ENCODE data around the gene HTR1D.

HTR1D gene

GRCh38 chr1:23174426-23175110 lies 42.7 kb downstream of the HTR1D start:
- Histone ChIP-seq H3K4me1 (ENCODE audit: insufficient read depth, low read length) (peaks cover 18% of the 10 kb centered on the region), H3K4me2 (ENCODE audit: insufficient read depth, low read length) (peak overlapping the region; percentile 21; the same call in 1 of the 2 replicates), H3K79me2 (ENCODE audit: insufficient read depth, low read length) (no peaks in the 10 kb centered on the region), H3K9me3 (ENCODE audit: insufficient read depth, low read length, severe bottlenecking) (no peaks in the 10 kb centered on the region), H3K36me3 (ENCODE audit: insufficient read depth, low read length) (no peaks in the 10 kb centered on the region), H4K20me1 (ENCODE audit: insufficient read depth, low read length) (0 out of 2 replicates have a peak, but pooled peaks cover 7% of the 10 kb centered on the region), H3K27me3 (ENCODE audit: insufficient read depth, low read length, poor library complexity) (peaks cover 43% of the 10 kb centered on the region), H3K27ac (ENCODE audit: low read length) (no peak overlapping the region), H3K9ac (ENCODE audit: low read depth, low read length) (no peak overlapping the region), H3K4me3 (ENCODE audit: low read depth in 1 of 2, low read length in 2 of 2) (no peak overlapping the region), H2AFZ (ENCODE audit: low read depth, low read length) (no peak overlapping the region)
- DNase-seq (no peak), ATAC-seq (ENCODE audit: insufficient read depth, low read depth) (no peak)
- TF ChIP-seq EZH2 (IDR thresholded peaks at IDR 0.05; ENCODE audit: borderline replicate concordance, low read depth, low read length, severe bottlenecking), result no peak
- TF ChIP-seq CTCF (IDR thresholded peaks at IDR 0.05; ENCODE audit: borderline replicate concordance, extremely low read depth, low read length, poor library complexity, severe bottlenecking), result no peak

GRCh38 chr1:23171181-23171755 lies 46.0 kb downstream of the HTR1D start:
- no peaks in the 10 kb centered on the region for H3K9me3 ChIP-seq (ENCODE audit: insufficient read depth, low read length, severe bottlenecking)
- H3K9ac ChIP-seq (ENCODE audit: low read depth, low read length), result no peak overlapping the region

GRCh38 chr1:23169727-23170335 lies 47.5 kb downstream of the HTR1D start:
- Histone ChIP-seq H3K79me2 (ENCODE audit: insufficient read depth, low read length) (peaks cover 28% of the 10 kb centered on the region), H3K27ac (ENCODE audit: low read length) (no peak overlapping the region), H2AFZ (ENCODE audit: low read depth, low read length) (no peak overlapping the region), H3K4me2 (ENCODE audit: insufficient read depth, low read length) (no peak overlapping the region), H3K9ac (ENCODE audit: low read depth, low read length) (no peak overlapping the region), H3K4me1 (ENCODE audit: insufficient read depth, low read length) (peaks cover 20% of the 10 kb centered on the region), H4K20me1 (ENCODE audit: insufficient read depth, low read length) (peaks cover 28% of the 10 kb centered on the region), H3K27me3 (ENCODE audit: insufficient read depth, low read length, poor library complexity) (no peaks in the 10 kb centered on the region), H3K36me3 (ENCODE audit: insufficient read depth, low read length) (no peaks in the 10 kb centered on the region), H3K9me3 (ENCODE audit: insufficient read depth, low read length, severe bottlenecking) (no peaks in the 10 kb centered on the region), H3K4me3 (ENCODE audit: low read depth in 1 of 2, low read length in 2 of 2) (no peak overlapping the region)
- ATAC-seq (ENCODE audit: insufficient read depth, low read depth), result no peak
- no peak for DNase-seq
- TF ChIP-seq CTCF (IDR thresholded peaks at IDR 0.05; ENCODE audit: borderline replicate concordance, extremely low read depth, low read length, poor library complexity, severe bottlenecking) (no peak), EZH2 (IDR thresholded peaks at IDR 0.05; ENCODE audit: borderline replicate concordance, low read depth, low read length, severe bottlenecking) (no peak)

More at GRCh38 chr1:23171181-23171755, 46.0 kb downstream of the HTR1D start:
- Histone ChIP-seq H2AFZ (ENCODE audit: low read depth, low read length) (no peak overlapping the region), H3K4me3 (ENCODE audit: low read depth in 1 of 2, low read length in 2 of 2) (no peak overlapping the region), H3K79me2 (ENCODE audit: insufficient read depth, low read length) (peaks cover 14% of the 10 kb centered on the region), H4K20me1 (ENCODE audit: insufficient read depth, low read length) (peaks cover 14% of the 10 kb centered on the region), H3K27ac (ENCODE audit: low read length) (no peak overlapping the region), H3K4me1 (ENCODE audit: insufficient read depth, low read length) (peaks cover 15% of the 10 kb centered on the region), H3K36me3 (ENCODE audit: insufficient read depth, low read length) (no peaks in the 10 kb centered on the region), H3K4me2 (ENCODE audit: insufficient read depth, low read length) (no peak overlapping the region), H3K27me3 (ENCODE audit: insufficient read depth, low read length, poor library complexity) (peaks cover 11% of the 10 kb centered on the region)
- TF ChIP-seq CTCF (IDR thresholded peaks at IDR 0.05; ENCODE audit: borderline replicate concordance, extremely low read depth, low read length, poor library complexity, severe bottlenecking) (no peak), EZH2 (IDR thresholded peaks at IDR 0.05; ENCODE audit: borderline replicate concordance, low read depth, low read length, severe bottlenecking) (no peak)
- DNase-seq (no peak), ATAC-seq (ENCODE audit: insufficient read depth, low read depth) (no peak)

Data from DND-41 (cell line).